OCI-LY3 (cell line): Measurements from ENCODE around the gene DIS3.

Source experiments
- EZH2phosphoT487 ChIP-seq: fragments of 200-600 bp; shearing (Covaris generic); IDR thresholded peaks from 2 replicates; pipeline ENCODE4 v1.6.1; 2018; ENCODE audit warnings: antibody characterized with exemption, mixed run types, low read depth
- TF ChIP-seq, protein P1 (sequence below): fragments of 200-600, 300-600 bp; sonication (generic); IDR thresholded peaks from 2 replicates; pipeline ENCODE4 v1.5.1; 2014; ENCODE audit warnings: antibody characterized with exemption, low read length, low read depth

DNA sequence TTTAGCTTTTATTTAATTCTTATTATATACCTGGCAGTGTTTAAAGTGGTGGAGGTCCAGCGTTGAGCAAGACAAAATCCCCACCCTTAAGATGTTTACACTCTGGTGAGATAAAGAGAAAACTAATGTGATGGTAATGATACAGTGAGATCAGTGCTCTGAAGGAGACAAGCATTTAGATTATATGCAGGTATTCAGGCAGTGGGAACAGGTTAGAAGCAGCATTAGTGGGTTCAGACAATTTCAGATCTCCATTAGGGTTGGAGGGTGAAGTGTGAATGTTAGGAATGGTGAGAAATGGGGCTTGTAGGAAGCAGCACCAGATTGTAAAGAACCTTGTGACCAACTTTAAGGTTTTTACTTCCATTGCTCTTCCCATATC lies 39.2 kb upstream of the DIS3 start:
- TF ChIP-seq, protein P1, sequence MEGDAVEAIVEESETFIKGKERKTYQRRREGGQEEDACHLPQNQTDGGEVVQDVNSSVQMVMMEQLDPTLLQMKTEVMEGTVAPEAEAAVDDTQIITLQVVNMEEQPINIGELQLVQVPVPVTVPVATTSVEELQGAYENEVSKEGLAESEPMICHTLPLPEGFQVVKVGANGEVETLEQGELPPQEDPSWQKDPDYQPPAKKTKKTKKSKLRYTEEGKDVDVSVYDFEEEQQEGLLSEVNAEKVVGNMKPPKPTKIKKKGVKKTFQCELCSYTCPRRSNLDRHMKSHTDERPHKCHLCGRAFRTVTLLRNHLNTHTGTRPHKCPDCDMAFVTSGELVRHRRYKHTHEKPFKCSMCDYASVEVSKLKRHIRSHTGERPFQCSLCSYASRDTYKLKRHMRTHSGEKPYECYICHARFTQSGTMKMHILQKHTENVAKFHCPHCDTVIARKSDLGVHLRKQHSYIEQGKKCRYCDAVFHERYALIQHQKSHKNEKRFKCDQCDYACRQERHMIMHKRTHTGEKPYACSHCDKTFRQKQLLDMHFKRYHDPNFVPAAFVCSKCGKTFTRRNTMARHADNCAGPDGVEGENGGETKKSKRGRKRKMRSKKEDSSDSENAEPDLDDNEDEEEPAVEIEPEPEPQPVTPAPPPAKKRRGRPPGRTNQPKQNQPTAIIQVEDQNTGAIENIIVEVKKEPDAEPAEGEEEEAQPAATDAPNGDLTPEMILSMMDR, result no peak
- TF ChIP-seq EZH2phosphoT487, result no peak
